Activated naive CD8-positive, alpha-beta T cell treated with anti-CD3 and anti-CD28 coated beads for 36 hours (primary cell): ENCODE measurements around the gene UBA7. TPM values are rescaled to one million over a fixed set of nuclear protein-coding genes. Genes with fewer than 3 reads are reported as not detected.
"Not testable (repeated sequence)": the region's sequence is repeated elsewhere in the genome, so short reads cannot be mapped to it uniquely, and the experiment has no call there.

Experiments used
- DNase-seq: peaks from one replicate; pipeline ENCODE4 v3.0.0; 2021
- H3K27ac Mint-ChIP-seq: one replicate; pipeline ENCODE4 v1.8.0; 2022; ENCODE audit warnings: mild to moderate bottlenecking, moderate library complexity, mixed read lengths
- H3K27me3 Mint-ChIP-seq: one replicate; pipeline ENCODE4 v1.8.0; 2022; ENCODE audit warnings: mild to moderate bottlenecking, mixed read lengths
- H3K36me3 Mint-ChIP-seq: one replicate; pipeline ENCODE4 v1.8.0; 2021; ENCODE audit warnings: mild to moderate bottlenecking, mixed read lengths
- H3K4me1 Mint-ChIP-seq: one replicate; pipeline ENCODE4 v1.8.0; 2021; ENCODE audit warnings: mixed read lengths
- H3K4me3 Mint-ChIP-seq: one replicate; pipeline ENCODE4 v1.8.0; 2022; ENCODE audit warnings: mild to moderate bottlenecking, moderate library complexity, mixed read lengths
- H3K9me3 Mint-ChIP-seq: one replicate; pipeline ENCODE4 v1.8.0; 2022; ENCODE audit warnings: mixed read lengths
- total RNA-seq, 2 experiments: library from RNA; stranded (reverse); gene quantifications; one replicate each; pipeline ENCODE4 v1.2.3, GENCODE V29; 2021

Gene UBA7
- total RNA-seq, 2 experiments from 2014 or later, result 65.1 to 68.0 TPM

GRCh38 chr3:49826016-49826415 is 12.3 kb upstream of the UBA7 start:
- no peak overlapping the region for H3K4me3 Mint-ChIP-seq

GRCh38 chr3:49823131-49823530 is 9.4 kb upstream of the UBA7 start:
- not testable (repeated sequence) for H3K4me1 Mint-ChIP-seq, DNase-seq, H3K36me3 Mint-ChIP-seq, H3K27me3 Mint-ChIP-seq, H3K9me3 Mint-ChIP-seq, H3K27ac Mint-ChIP-seq, H3K4me3 Mint-ChIP-seq

More at GRCh38 chr3:49826016-49826415, 12.3 kb upstream of the UBA7 start:
- Mint-ChIP-seq H3K36me3 (peaks cover 5% of the 10 kb centered on the region), H3K4me1 (no peaks in the 10 kb centered on the region), H3K27ac (no peak overlapping the region), H3K9me3 (no peaks in the 10 kb centered on the region), H3K27me3 (no peaks in the 10 kb centered on the region)
- DNase-seq, result no peak

- H3K27ac Mint-ChIP-seq, result peak overlapping the region; percentile 93
- H3K36me3 Mint-ChIP-seq, result peaks cover 6% of the 10 kb centered on the region
- H3K4me1 Mint-ChIP-seq, result peaks cover 37% of the 10 kb centered on the region
- H3K27me3 Mint-ChIP-seq, result no peaks in the 10 kb centered on the region
- H3K4me3 Mint-ChIP-seq, result peak overlapping the region; percentile 90
- H3K9me3 Mint-ChIP-seq, result no peaks in the 10 kb centered on the region
- DNase-seq, result no peak
These were observed 747 bp downstream of the UBA7 start for GRCh38 chr3:49812916-49813496.

- Mint-ChIP-seq H3K9me3 (no peaks in the 10 kb centered on the region), H3K36me3 (peaks cover 6% of the 10 kb centered on the region), H3K27ac (peak overlapping the region; percentile 82), H3K4me1 (peaks cover 62% of the 10 kb centered on the region), H3K4me3 (no peak overlapping the region), H3K27me3 (peaks cover under 1% of the 10 kb centered on the region)
- DNase-seq, result no peak
These were observed 6.2 kb downstream of the UBA7 start for GRCh38 chr3:49807431-49808114.

GRCh38 chr3:49806850-49807249 is 6.9 kb downstream of the UBA7 start:
- peaks cover 6% of the 10 kb centered on the region for H3K36me3 Mint-ChIP-seq
- H3K27ac Mint-ChIP-seq, result peak overlapping the region; percentile 82
- no peaks in the 10 kb centered on the region for H3K9me3 Mint-ChIP-seq
- peaks cover 7% of the 10 kb centered on the region for H3K27me3 Mint-ChIP-seq
- no peak for DNase-seq
- H3K4me3 Mint-ChIP-seq, result no peak overlapping the region
- H3K4me1 Mint-ChIP-seq, result peaks cover 60% of the 10 kb centered on the region

GRCh38 chr3:49805897-49806701 is 7.7 kb downstream of the UBA7 start:
- Mint-ChIP-seq H3K27me3 (peaks cover 15% of the 10 kb centered on the region), H3K27ac (peak overlapping the region; percentile 77), H3K4me1 (peaks cover 55% of the 10 kb centered on the region), H3K4me3 (no peak overlapping the region), H3K9me3 (no peaks in the 10 kb centered on the region), H3K36me3 (peaks cover 2% of the 10 kb centered on the region)
- peak; percentile 53 for DNase-seq

GRCh38 chr3:49805367-49805782 is 8.4 kb downstream of the UBA7 start:
- peaks cover 55% of the 10 kb centered on the region for H3K4me1 Mint-ChIP-seq
- DNase-seq, result no peak
- H3K36me3 Mint-ChIP-seq, result peaks cover 2% of the 10 kb centered on the region
- peaks cover 19% of the 10 kb centered on the region for H3K27me3 Mint-ChIP-seq
- H3K9me3 Mint-ChIP-seq, result no peaks in the 10 kb centered on the region
- peak overlapping the region; percentile 77 for H3K27ac Mint-ChIP-seq
- H3K4me3 Mint-ChIP-seq, result no peak overlapping the region

- Mint-ChIP-seq H3K27me3 (peaks cover 21% of the 10 kb centered on the region), H3K9me3 (no peaks in the 10 kb centered on the region), H3K36me3 (no peaks in the 10 kb centered on the region), H3K27ac (no peak overlapping the region), H3K4me1 (peaks cover 53% of the 10 kb centered on the region), H3K4me3 (peak overlapping the region; percentile 78)
- DNase-seq, result no peak
These were observed 9.4 kb downstream of the UBA7 start for GRCh38 chr3:49804141-49805041.

- Mint-ChIP-seq H3K36me3 (no peaks in the 10 kb centered on the region), H3K27me3 (peaks cover 21% of the 10 kb centered on the region), H3K9me3 (no peaks in the 10 kb centered on the region), H3K27ac (peak overlapping the region; percentile 42), H3K4me3 (peak overlapping the region; percentile 78), H3K4me1 (peaks cover 50% of the 10 kb centered on the region)
- peak; percentile 58 for DNase-seq
These were observed 10.2 kb downstream of the UBA7 start for GRCh38 chr3:49803465-49804140.

GRCh38 chr3:49802719-49803464 is 10.9 kb downstream of the UBA7 start, which contains the start of gene INKA1:
Gene INKA1 (plus strand): TSS chr3:49803261. CDS start chr3:49803393, 132 bp downstream.
- peak within 1 kb of the TSS; percentile 79 for H3K27ac Mint-ChIP-seq
- no peaks in the 10 kb centered on the region for H3K36me3 Mint-ChIP-seq
- peaks cover 42% of the 10 kb centered on the region for H3K4me1 Mint-ChIP-seq
- no peaks in the 10 kb centered on the region for H3K9me3 Mint-ChIP-seq
- peaks cover 21% of the 10 kb centered on the region for H3K27me3 Mint-ChIP-seq
- peak within 1 kb of the TSS; percentile 84 for H3K4me3 Mint-ChIP-seq
- peak; percentile 89 for DNase-seq

- H3K27me3 Mint-ChIP-seq, result peaks cover 21% of the 10 kb centered on the region
- no peak overlapping the region for H3K27ac Mint-ChIP-seq
- no peak overlapping the region for H3K4me3 Mint-ChIP-seq
- H3K9me3 Mint-ChIP-seq, result no peaks in the 10 kb centered on the region
- peaks cover 25% of the 10 kb centered on the region for H3K4me1 Mint-ChIP-seq
- DNase-seq, result no peak
- H3K36me3 Mint-ChIP-seq, result no peaks in the 10 kb centered on the region
These were observed 12.6 kb downstream of the UBA7 start for GRCh38 chr3:49801160-49801559.

GRCh38 chr3:49799761-49800160 is 14.0 kb downstream of the UBA7 start, which contains the start of gene CDHR4:
Gene CDHR4 (minus strand): TSS chr3:49799873. CDS start chr3:49799812, 61 bp downstream.
- H3K27me3 Mint-ChIP-seq, result peaks cover 21% of the 10 kb centered on the region
- H3K4me3 Mint-ChIP-seq, result no peak within 1 kb of the TSS
- no peak for DNase-seq
- H3K9me3 Mint-ChIP-seq, result no peaks in the 10 kb centered on the region
- H3K4me1 Mint-ChIP-seq, result peaks cover 12% of the 10 kb centered on the region
- H3K36me3 Mint-ChIP-seq, result no peaks in the 10 kb centered on the region
- no peak within 1 kb of the TSS for H3K27ac Mint-ChIP-seq

- Mint-ChIP-seq H3K27ac (no peak overlapping the region), H3K4me1 (peaks cover 7% of the 10 kb centered on the region), H3K4me3 (no peak overlapping the region), H3K27me3 (peaks cover 21% of the 10 kb centered on the region), H3K36me3 (no peaks in the 10 kb centered on the region), H3K9me3 (no peaks in the 10 kb centered on the region)
- DNase-seq, result no peak
These were observed 14.6 kb downstream of the UBA7 start for GRCh38 chr3:49799105-49799504.
